Stimulated activated CD4-positive, alpha-beta T cell treated with anti-CD3 and anti-CD28 coated beads, Interleukin-4, amount 100 ng/mL, for 4 hours (primary cell): ENCODE results near the gene IGFALS.
A peak's percentile ranks its signal among the peaks of the same experiment; 100 is the strongest.

ENCODE experiments used
- DNase-seq, 2 experiments: peaks; one replicate each; pipeline ENCODE4 v3.0.0-alpha.2; 2020

Gene IGFALS

DNA sequence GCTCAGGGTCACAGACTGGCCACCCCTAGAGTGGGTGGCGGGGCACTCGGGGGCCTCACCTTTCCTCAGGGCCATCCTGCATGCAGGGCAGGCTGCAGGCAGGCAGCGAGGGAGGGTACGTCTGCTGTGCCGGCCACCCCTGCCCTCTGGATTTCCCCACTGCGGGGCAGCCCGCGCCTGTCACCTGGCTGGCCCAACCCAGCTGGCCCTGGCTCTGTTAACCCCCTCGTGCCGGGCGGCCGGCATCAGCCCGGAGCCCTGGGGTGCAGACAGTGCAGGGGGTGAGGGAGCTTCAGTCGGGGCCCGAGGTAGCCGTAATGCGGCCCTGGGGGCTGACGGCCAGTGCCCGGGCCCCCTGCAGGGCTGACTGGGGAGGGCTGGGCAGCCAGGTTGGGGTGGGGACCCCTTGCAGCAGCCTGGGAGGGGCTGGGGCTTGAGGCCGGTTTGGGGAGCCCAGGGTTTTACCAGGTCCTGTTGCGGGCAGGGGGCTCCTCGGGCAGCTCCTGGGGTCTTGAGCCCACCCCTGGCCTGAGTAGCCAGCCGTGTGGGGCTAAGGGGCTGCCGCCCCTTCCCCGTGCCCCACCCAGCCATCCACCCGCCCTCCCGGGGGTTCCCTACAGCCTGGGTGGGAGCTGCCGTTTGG is at the start of gene IGFALS:
Gene IGFALS (minus strand): TSS at position 128 of the 643 bp plus-strand sequence. CDS start 53 bp downstream, at position 75.
- no peak for DNase-seq

GRCh38 chr16:1839554-1839953 is 46.0 kb upstream of the IGFALS start:
- no peak for DNase-seq

DNA sequence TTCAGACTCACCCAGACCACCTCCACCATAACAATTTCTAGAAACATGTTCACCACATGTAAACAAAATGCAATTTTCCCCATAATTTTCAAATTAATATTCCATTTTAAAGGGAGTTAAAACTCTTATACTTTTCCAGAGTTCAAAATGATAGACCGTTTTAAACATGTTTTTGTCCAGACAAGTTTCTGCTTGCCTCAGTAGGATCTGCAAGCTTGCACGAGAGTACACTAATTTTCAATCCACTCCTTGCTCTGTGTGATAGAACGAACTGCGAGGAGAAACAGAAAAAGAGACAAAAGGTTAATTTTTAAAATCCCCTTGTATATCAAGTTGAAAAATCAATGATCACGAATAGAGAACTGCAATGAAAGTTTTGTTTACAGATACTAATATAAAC is 40.6 kb upstream of the IGFALS start:
- DNase-seq = no peak

DNA sequence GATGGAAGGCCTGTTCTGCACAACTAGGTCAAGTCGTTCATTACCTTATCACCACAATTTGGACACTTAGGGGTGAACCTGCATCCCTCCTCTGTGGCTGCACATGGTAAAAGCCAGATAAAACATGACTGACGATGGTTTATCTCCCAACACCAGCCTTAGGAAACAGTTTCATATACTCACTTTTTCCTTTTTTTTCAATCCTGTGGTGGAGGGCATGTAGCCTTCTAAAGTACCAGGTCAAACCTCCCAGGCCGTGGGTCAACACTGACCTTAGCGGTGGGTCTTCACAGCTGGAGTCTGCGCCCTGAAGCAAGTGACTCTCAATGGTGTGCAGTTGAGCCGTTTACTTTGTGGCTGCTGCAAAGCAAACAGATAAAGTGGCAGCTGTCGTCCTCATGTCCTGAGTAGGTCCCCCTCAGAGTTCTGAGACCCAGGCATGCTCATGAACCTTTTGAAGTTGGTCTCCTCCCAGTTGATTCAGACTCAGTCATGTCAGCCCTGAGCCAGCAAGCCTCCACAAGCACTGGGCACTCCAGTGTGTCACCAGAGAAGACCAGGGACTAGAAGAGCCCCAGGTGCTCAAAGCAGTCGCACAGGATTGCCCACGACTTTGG is 39.4 kb upstream of the IGFALS start:
- DNase-seq = no peak

DNA sequence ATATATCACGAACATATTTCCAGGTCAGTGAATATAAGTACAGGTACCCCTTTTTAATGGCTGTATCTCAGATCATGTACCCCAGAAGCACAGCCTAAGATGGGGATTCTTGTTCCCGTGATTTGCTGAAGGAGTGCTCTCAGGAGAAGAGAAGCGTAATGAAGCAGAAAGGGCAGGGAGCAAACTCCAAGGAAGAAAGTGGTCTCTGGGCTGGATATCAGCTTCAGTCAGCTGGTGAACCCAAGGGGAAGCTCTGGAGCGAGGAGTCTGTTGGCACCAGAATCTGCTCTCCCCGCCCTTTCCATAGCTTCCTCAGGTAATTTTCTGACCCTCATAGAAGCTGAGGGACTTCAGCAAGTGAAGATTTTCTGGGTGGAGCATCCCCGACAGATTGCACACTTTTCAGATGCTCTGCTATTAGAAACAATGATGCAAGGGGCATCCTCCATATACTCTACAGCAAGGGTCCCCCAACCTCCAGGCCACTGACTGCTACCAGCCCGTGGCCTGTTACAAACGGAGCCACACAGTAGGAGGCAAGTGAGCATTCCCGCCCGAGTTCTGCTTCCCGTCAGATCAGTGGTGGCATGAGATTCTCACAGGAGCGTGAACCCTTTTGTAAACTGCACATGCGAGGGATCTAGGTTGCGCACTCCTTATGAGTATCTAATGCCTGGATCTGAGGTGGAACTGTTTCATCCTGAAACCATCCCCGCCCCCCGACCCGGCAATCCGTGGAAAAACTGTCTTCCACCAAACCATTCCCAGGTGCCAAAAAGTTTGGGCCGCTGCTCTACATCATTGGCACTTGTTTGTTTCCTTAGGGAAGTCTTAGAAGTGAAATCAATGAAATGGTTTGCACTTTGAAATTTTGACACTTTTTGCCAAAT is 37.9 kb upstream of the IGFALS start:
- DNase-seq = no peak

- no peak for DNase-seq
Observed at GRCh38 chr16:1830213-1830612, 36.7 kb upstream of the IGFALS start.

DNA sequence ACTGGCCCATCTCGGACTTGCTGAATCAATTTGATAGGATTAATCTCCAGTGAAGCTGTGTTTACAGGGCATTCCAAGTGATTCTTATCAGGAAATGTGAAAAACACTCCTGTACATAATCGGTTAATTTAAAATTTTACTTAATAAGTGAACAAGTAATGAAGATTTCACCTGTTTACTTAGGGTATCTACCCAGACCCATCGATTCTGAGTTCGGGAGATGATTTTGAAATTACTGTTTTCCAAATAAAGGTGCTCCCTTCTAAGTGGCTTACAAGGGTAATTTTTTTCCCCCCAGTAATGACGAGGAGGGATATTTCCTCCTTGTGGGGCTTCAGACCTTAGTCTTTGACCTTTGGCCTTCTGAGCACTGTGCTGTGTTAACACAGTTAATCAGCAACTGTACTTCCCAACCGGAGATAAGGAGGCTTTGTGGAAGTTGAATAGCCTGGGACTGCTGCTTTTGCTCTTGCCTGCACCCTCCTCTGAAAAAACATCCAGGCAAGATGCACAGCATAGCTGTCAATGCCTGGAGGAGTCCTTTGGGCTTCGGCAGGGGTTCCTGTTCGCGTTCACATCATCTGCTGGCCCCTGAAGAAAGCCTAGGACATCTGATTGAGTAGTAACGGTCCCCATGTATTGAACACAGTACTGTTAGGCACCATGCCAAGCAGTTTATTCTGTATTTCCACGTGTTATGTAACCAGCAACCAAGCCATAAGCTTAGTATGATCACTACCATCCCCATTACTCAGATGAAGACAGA is 35.3 kb upstream of the IGFALS start:
- DNase-seq = no peak

DNA sequence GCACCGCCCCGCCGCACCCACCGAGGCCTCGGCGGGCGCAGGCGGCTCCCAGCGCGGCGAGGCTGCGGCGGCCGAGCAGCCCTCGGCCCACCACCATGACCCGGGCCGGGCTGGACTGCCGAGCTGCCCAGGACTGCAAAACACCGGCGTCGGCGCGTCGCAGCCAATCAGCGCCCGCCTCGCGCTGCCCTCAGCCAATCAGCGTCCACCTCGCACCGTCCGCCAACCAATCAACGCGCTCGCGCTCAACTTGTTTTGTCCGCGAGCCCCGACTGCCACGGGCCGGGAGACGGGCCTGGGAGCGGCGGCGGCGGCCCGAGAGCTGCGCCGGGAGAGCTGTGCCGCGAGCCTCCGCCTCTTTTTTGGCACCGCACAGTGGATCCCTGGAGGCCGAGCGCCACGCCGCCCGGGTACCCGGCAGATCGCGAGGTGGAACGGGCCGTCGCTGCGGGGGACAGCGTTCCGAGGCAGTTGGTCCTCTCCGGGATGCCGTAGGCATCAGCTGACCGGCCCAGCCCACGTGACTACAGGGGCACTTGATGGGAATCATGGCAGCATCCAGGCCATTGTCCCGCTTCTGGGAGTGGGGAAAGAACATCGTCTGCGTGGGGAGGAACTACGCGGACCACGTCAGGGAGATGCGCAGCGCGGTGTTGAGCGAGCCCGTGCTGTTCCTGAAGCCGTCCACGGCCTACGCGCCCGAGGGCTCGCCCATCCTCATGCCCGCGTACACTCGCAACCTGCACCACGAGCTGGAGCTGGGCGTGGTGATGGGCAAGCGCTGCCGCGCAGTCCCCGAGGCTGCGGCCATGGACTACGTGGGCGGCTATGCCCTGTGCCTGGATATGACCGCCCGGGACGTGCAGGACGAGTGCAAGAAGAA is 33.4 kb upstream of the IGFALS start, which contains the start of the genes FAHD1 and HAGH:
Gene FAHD1 (plus strand): TSS at position 516 of the 883 bp plus-strand sequence. CDS start 33 bp downstream, at position 549.
Gene HAGH (minus strand): TSS at position 135 of the 883 bp plus-strand sequence. CDS start 38 bp downstream, at position 97.
- DNase-seq = peak; percentile 84 to 86

GRCh38 chr16:1825864-1826690 is 32.6 kb upstream of the IGFALS start:
- peak; percentile 63 to 68 for DNase-seq

DNA sequence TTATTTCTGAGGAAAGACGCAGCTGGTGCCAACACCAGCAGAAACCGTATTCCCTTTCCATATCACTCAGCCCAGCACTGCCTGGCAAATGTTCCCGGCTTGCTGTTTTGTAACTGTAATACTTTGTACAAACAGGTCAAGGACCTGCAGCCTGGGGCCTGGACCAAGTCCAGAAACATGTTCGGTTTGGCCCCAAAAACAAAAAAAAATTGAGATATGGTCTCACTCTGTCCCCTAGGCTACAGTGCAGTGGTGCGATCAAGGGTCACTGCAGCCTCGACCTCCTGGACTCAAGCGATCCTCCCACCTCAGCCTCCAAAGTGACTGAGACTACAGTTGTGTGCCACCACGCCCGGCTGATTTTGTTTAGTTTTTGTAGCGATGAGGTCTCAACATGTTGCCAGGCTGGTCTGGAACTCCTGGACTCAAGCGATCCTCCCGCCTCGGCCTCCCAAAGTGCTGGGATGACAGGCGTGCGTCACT is 31.9 kb upstream of the IGFALS start:
- no peak for DNase-seq

- DNase-seq = no peak
Observed at GRCh38 chr16:1823821-1824220, 30.3 kb upstream of the IGFALS start.

- DNase-seq = no peak
Observed at GRCh38 chr16:1822801-1823200, 29.3 kb upstream of the IGFALS start.

DNA sequence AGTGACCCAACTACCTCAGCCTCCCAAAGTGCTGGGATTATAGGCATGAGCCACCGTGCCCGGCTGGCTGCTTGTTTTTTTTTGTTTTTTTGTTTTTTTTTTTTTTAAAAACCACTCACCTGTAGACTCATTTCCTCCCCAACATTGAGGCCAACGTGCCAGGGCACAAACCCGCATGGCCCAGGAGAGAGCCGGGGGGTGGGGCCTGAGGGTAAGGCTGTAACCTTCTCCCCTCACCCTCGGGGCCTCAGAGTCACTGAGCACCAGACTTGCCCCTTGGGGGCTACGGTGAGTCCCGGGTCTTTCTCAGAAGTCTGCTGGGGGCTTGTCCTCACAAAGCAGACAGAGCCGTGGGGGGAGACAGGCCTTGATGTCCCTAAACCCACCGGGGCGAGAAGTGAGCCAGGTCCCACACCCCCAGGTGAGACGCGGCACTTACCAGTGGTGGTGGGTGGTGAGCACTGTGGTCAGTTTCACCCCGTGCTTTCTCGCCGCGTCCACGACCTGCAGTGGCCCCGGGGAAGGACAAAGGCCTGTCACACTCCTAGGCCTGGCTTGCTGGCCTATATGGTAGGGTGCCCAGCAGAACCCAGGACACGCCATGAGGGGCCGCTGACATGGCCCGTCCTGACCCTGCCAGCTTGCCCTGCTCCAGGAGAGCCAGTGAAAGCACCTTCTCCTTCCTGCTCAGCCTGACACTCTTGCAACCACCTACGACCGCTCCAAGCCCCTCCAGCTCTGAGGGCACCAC is 28.5 kb upstream of the IGFALS start:
- no peak for DNase-seq

- no peak for DNase-seq
Observed at GRCh38 chr16:1820946-1821290, 27.4 kb upstream of the IGFALS start.

- DNase-seq = no peak
Observed at GRCh38 chr16:1820096-1820945, 26.8 kb upstream of the IGFALS start.

DNA sequence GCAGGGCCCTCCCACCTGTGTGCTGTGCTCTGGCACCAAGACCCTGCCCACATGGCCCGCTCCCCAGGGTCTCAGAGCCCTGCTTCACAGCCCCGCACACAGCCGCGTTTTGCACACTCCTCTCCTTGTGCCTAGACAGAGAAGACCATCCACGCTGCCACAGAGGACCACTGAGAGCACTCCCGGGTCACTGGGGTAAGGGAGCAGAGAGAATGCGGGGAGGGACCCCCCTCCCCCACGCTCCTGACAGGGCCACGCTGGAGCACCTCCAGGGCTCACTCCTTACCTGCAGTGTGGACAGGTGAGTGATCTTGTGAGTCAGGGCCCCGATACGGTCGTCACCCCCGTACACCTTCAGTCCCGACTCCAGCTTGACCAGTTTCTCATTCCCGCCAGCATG is 26.1 kb upstream of the IGFALS start:
- no peak for DNase-seq

- DNase-seq = no peak
Observed at GRCh38 chr16:1818873-1819525, 25.5 kb upstream of the IGFALS start.

- no peak for DNase-seq
Observed at GRCh38 chr16:1818204-1818872, 24.8 kb upstream of the IGFALS start.
